DND-41 (cell line): ENCODE results near the gene ADAM17.

ENCODE experiments used
- ATAC-seq: fragments of 200-7000 bp; cut with Tn5 transposase; 3 replicates; pipeline ENCODE4 v1.9.1; 2021; ENCODE audit warnings: low read depth; ENCODE audit not compliant: insufficient read depth
- DNase-seq: peaks from one replicate; pipeline ENCODE4 v3.0.0-alpha.2; 2020
- H2AFZ ChIP-seq: 2 replicates; pipeline ENCODE4 v1.6.0; 2012; ENCODE audit warnings: low read depth, low read length
- H3K27ac ChIP-seq: 2 replicates; pipeline ENCODE4 v1.5.1; 2012; ENCODE audit warnings: low read length, inconsistent platforms
- H3K27me3 ChIP-seq: fragments of 200-600 bp; sonication (generic); 2 replicates; pipeline ENCODE4 v1.6.0; 2012; ENCODE audit warnings: low read length, mild to moderate bottlenecking, inconsistent platforms; ENCODE audit not compliant: insufficient read depth, poor library complexity
- H3K36me3 ChIP-seq: 2 replicates; pipeline ENCODE4 v1.5.1; 2012; ENCODE audit warnings: low read length, inconsistent platforms; ENCODE audit not compliant: insufficient read depth
- H3K4me1 ChIP-seq: 2 replicates; pipeline ENCODE4 v1.5.1; 2012; ENCODE audit warnings: mild to moderate bottlenecking, low read length; ENCODE audit not compliant: insufficient read depth
- H3K4me2 ChIP-seq: 2 replicates; pipeline ENCODE4 v1.6.0; 2012; ENCODE audit warnings: mild to moderate bottlenecking, moderate library complexity, low read length, inconsistent platforms; ENCODE audit not compliant: insufficient read depth
- H3K4me3 ChIP-seq, 2 experiments: fragments of 200-600 bp in 1 of 2; shearing (Covaris generic) in 1 of 2; 2 replicates each; pipeline ENCODE4 v1.5.1; 2012 to 2016; ENCODE audit warnings: inconsistent platforms in 2 of 2, low read length in 2 of 2, mild to moderate bottlenecking in 2 of 2, low read depth in 1 of 2, moderate library complexity in 1 of 2
- H3K79me2 ChIP-seq: 2 replicates; pipeline ENCODE4 v1.6.0; 2012; ENCODE audit warnings: low read length, inconsistent platforms; ENCODE audit not compliant: insufficient read depth
- H3K9ac ChIP-seq: 2 replicates; pipeline ENCODE4 v1.6.0; 2012; ENCODE audit warnings: low read depth, mild to moderate bottlenecking, inconsistent platforms, low read length, moderate library complexity
- H3K9me3 ChIP-seq: 2 replicates; pipeline ENCODE4 v1.5.1; 2012; ENCODE audit warnings: low read length, moderate library complexity, mild to moderate bottlenecking, inconsistent platforms; ENCODE audit not compliant: insufficient read depth, severe bottlenecking
- H4K20me1 ChIP-seq: 2 replicates; pipeline ENCODE4 v1.6.0; 2012; ENCODE audit warnings: low read length; ENCODE audit not compliant: insufficient read depth
- EZH2 ChIP-seq: IDR thresholded peaks from 3 replicates; pipeline ENCODE4 v1.6.1; 2012; ENCODE audit warnings: borderline replicate concordance, low read depth, mild to moderate bottlenecking, moderate library complexity, low read length, inconsistent platforms; ENCODE audit not compliant: severe bottlenecking
- TF ChIP-seq, protein P1 (sequence below): IDR thresholded peaks from 2 replicates; pipeline ENCODE4 v1.5.1; 2012; ENCODE audit warnings: borderline replicate concordance, low read length, moderate library complexity, mild to moderate bottlenecking; ENCODE audit not compliant: poor library complexity, severe bottlenecking; ENCODE audit errors: extremely low read depth

Gene ADAM17

DNA sequence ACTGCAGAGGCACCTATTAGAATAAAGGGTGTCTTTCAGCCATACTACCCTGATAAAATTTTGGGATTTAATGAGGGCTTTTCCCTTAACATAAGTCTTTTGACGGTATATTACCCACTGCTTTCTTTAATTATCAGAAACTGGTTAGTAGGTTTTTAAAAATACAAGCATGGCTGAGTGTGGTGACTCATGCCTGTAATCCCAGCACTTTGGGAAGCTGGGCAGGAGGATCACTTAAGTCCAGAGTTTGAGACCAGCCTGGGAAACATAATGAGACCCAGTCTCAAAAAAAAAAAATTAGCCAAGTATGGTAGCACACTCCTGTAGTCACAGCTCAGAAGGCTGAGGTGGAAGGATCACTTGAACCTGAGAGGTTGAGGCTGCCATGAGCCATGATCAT lies 116.1 kb downstream of the ADAM17 start:
- Histone ChIP-seq H3K9ac (no peak overlapping the region), H3K4me1 (no peaks in the 10 kb centered on the region), H3K79me2 (no peaks in the 10 kb centered on the region), H3K36me3 (peaks cover 81% of the 10 kb centered on the region), H3K27me3 (no peaks in the 10 kb centered on the region), H3K27ac (no peak overlapping the region), H3K4me2 (no peak overlapping the region), H3K4me3 (no peak overlapping the region), H3K9me3 (no peaks in the 10 kb centered on the region), H2AFZ (no peak overlapping the region), H4K20me1 (no peaks in the 10 kb centered on the region)
- DNase-seq (no peak), ATAC-seq (no peak)
- no peak for TF ChIP-seq EZH2
- TF ChIP-seq, protein P1, sequence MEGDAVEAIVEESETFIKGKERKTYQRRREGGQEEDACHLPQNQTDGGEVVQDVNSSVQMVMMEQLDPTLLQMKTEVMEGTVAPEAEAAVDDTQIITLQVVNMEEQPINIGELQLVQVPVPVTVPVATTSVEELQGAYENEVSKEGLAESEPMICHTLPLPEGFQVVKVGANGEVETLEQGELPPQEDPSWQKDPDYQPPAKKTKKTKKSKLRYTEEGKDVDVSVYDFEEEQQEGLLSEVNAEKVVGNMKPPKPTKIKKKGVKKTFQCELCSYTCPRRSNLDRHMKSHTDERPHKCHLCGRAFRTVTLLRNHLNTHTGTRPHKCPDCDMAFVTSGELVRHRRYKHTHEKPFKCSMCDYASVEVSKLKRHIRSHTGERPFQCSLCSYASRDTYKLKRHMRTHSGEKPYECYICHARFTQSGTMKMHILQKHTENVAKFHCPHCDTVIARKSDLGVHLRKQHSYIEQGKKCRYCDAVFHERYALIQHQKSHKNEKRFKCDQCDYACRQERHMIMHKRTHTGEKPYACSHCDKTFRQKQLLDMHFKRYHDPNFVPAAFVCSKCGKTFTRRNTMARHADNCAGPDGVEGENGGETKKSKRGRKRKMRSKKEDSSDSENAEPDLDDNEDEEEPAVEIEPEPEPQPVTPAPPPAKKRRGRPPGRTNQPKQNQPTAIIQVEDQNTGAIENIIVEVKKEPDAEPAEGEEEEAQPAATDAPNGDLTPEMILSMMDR = no peak
